Tibial nerve (tissue), 4 donors: ENCODE data around the gene DCN. TPM values are rescaled to one million over a fixed set of nuclear protein-coding genes. Genes with fewer than 3 reads are reported as not detected.

Experiments used
- DNase-seq, 2 donors: peaks; one replicate each; pipeline ENCODE4 v3.0.0-alpha.2; 2019; ENCODE audit warnings: low spot score in 2 of 2
- H3K27ac ChIP-seq, 4 donors: fragments of 200-600 bp; sonication (generic) in 3 of 4; one replicate each; pipeline ENCODE4 v1.5.1; 2017 to 2019; ENCODE audit warnings: mild to moderate bottlenecking in 1 of 4
- H3K27me3 ChIP-seq, 2 donors: fragments of 200-600 bp; sonication (generic) in 1 of 2; one replicate each; pipeline versions ENCODE4 v1.5.1 to v1.6.0; 2017 to 2019
- H3K36me3 ChIP-seq, 3 donors: fragments of 200-600 bp; sonication (generic); one replicate each; pipeline ENCODE4 v1.5.1; 2018 to 2019
- H3K4me1 ChIP-seq, 4 donors: fragments of 200-600 bp; sonication (generic) in 3 of 4; one replicate each; pipeline ENCODE4 v1.5.1; 2017 to 2019
- H3K4me3 ChIP-seq, 4 donors: fragments of 200-600 bp; sonication (generic) in 3 of 4; one replicate each; pipeline ENCODE4 v1.5.1; 2017 to 2019; ENCODE audit warnings: mild to moderate bottlenecking in 1 of 4, moderate library complexity in 1 of 4
- H3K9me3 ChIP-seq, 4 donors: fragments of 200-600 bp; sonication (generic) in 3 of 4; one replicate each; pipeline ENCODE4 v1.5.1; 2017 to 2019
- EP300 ChIP-seq, 2 donors: sonication (generic); formaldehyde crosslinking; IDR thresholded peaks; one replicate each; pipeline ENCODE4 v1.6.1; 2017; ENCODE audit warnings: antibody characterized with exemption in 2 of 2, mild to moderate bottlenecking in 1 of 2
- POLR2A ChIP-seq, 2 donors: fragments of 450-650 bp; IDR thresholded peaks; one replicate each; pipeline ENCODE4 v1.6.1; 2017; ENCODE audit warnings: antibody characterized with exemption in 2 of 2, mild to moderate bottlenecking in 2 of 2, moderate library complexity in 2 of 2
- WGBS, 2 donors: methylation state at CpG; one replicate each; pipeline ENCODE4 v1.1.5; 2018; 5-methylcytosine and 5-hydroxymethylcytosine counted together
- total RNA-seq, 4 donors: library from RNA; depleted of rRNA; stranded (reverse); fragments of >200 nt; gene quantifications; one replicate each; pipeline ENCODE4 v1.1.0, GENCODE V29; 2016
- TF ChIP-seq, protein P1 (sequence below), 5 experiments: fragments of 200-600 bp in 3 of 5; fragments of 450-650 bp in 2 of 5; sonication (generic) in 3 of 5; IDR thresholded peaks; one replicate each; pipeline ENCODE4 v1.5.1; 2016 to 2019; ENCODE audit warnings: antibody characterized with exemption in 5 of 5, mild to moderate bottlenecking in 3 of 5, moderate library complexity in 2 of 5

Gene DCN
- total RNA-seq, 4 donors from 2014 or later, result 1,578 to 4,304 (median 2,586) TPM

DNA sequence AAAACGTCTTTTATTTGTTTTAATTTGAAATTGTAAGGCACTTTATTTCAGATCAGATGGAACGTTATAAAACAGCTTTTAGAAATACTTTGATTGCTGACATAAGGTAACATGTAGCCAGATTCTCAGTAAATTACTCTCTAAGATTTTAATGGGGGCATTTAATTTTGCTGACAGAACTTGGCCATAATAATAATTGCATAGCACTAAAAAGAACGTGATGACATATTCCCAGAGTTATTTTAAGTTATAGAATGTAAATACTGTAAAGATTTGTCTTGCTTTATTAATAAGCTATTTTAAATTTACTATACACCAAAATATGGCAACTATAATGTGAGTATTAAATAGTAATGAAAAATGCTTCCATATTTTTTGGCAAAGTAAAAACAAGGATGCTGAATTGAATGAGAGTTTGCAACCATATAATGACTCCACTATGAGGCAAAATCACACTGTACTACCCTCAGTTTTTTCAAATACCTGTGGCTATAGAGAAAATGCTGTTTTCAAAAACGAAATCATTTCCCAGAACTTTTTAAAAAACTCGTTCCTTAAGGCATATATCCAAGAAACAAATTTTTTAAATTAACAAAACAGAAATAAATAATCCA, 72.2 kb downstream of the DCN start:
- Histone ChIP-seq H3K9me3 (no peaks in the 10 kb centered on the region), H3K27me3 (no peaks in the 10 kb centered on the region), H3K4me3 (peak overlapping the region in 3 of 4 donors; percentile 3 to 42 (median 11)), H3K4me1 (no peaks in the 10 kb centered on the region), H3K27ac (peak overlapping the region in 2 of 4 donors; percentile 7 to 64), H3K36me3 (no peaks in the 10 kb centered on the region)
- 54 to 55% methylated on average over 5 of the region's 5 CpGs for WGBS, 2 donors
- DNase-seq, result no peak
- TF ChIP-seq POLR2A (IDR thresholded peaks at IDR 0.05) (no peak), EP300 (IDR thresholded peaks at IDR 0.05) (no peak)
- TF ChIP-seq, protein P1, sequence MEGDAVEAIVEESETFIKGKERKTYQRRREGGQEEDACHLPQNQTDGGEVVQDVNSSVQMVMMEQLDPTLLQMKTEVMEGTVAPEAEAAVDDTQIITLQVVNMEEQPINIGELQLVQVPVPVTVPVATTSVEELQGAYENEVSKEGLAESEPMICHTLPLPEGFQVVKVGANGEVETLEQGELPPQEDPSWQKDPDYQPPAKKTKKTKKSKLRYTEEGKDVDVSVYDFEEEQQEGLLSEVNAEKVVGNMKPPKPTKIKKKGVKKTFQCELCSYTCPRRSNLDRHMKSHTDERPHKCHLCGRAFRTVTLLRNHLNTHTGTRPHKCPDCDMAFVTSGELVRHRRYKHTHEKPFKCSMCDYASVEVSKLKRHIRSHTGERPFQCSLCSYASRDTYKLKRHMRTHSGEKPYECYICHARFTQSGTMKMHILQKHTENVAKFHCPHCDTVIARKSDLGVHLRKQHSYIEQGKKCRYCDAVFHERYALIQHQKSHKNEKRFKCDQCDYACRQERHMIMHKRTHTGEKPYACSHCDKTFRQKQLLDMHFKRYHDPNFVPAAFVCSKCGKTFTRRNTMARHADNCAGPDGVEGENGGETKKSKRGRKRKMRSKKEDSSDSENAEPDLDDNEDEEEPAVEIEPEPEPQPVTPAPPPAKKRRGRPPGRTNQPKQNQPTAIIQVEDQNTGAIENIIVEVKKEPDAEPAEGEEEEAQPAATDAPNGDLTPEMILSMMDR (IDR thresholded peaks at IDR 0.05), result no peak

DNA sequence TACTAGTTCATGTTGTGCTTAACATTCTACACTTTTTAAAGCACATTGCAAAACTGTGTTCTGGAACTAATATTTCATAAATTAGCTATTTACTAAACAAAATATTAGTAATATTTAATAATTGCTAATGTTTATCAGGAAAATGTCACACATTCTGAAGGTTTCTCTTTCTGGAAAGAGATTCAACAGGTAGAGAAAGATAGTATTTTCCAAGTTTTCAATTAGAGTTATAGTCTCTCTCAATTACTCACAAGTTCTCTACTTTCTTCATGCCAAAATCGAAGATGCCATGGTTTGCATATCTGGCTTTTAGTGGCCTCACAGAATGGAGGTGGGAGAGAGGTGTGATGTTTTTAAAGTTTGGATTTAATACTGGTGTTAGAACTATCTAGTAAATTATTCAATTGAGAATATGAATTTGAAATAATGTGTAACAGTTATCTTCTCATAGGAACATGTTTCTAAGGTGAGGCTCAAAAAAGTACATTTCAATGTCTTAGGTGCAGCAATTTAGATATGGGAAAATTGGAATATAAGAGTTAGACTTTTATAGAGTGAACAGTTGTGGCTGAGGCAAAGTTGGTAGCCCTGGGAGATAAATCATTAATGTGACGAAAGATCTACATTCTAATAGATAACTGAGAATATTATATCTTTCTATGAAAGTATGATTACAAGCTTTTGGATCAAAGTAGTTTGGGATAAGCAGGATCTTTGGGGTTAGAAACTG, 72.9 kb downstream of the DCN start:
- Histone ChIP-seq H3K36me3 (no peaks in the 10 kb centered on the region), H3K27me3 (no peaks in the 10 kb centered on the region), H3K4me3 (peak overlapping the region in 2 of 4 donors; percentile 1 to 42), H3K27ac (peak overlapping the region in 2 of 4 donors; percentile 7 to 64), H3K9me3 (no peaks in the 10 kb centered on the region), H3K4me1 (no peaks in the 10 kb centered on the region)
- TF ChIP-seq EP300 (IDR thresholded peaks at IDR 0.05) (no peak), POLR2A (IDR thresholded peaks at IDR 0.05) (no peak)
- TF ChIP-seq, protein P1 (IDR thresholded peaks at IDR 0.05), result no peak
- no peak for DNase-seq
- WGBS, 2 donors, result 61 to 68% methylated on average over 2 of the region's 2 CpGs

DNA sequence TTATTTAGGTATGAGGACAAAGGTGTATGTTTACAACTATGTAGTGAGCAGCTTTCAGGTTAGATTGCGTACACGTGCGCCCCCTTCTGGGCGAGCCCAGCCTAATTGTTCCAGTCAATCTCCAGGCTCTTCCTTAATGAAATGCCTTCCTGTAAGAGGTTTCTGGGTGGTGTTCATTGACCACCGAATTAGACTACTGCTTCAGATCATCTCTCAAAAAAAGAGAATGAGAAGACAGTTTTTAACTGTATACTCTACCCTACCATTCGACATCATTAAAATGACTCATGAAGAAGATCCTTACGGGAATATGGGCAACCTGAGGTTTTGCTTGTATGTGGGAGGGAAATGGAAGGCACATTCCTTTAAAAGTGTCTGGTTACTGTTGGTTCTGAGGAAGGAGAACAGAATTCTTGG, 73.5 kb downstream of the DCN start:
- Histone ChIP-seq H3K4me1 (no peaks in the 10 kb centered on the region), H3K27ac (peak overlapping the region in 2 of 4 donors; percentile 7 to 64), H3K27me3 (no peaks in the 10 kb centered on the region), H3K36me3 (no peaks in the 10 kb centered on the region), H3K9me3 (no peaks in the 10 kb centered on the region), H3K4me3 (peak overlapping the region in 2 of 4 donors; percentile 1 to 42)
- TF ChIP-seq, protein P1 (IDR thresholded peaks at IDR 0.05), result peak; percentile 42 to 67 (median 45)
- TF ChIP-seq EP300 (IDR thresholded peaks at IDR 0.05), result peak in 1 of 2 donors; percentile 37
- no peak for TF ChIP-seq POLR2A (IDR thresholded peaks at IDR 0.05)
- peak; percentile 83 to 92 for DNase-seq
- 25 to 29% methylated on average over 7 of the region's 7 CpGs for WGBS, 2 donors

DNA sequence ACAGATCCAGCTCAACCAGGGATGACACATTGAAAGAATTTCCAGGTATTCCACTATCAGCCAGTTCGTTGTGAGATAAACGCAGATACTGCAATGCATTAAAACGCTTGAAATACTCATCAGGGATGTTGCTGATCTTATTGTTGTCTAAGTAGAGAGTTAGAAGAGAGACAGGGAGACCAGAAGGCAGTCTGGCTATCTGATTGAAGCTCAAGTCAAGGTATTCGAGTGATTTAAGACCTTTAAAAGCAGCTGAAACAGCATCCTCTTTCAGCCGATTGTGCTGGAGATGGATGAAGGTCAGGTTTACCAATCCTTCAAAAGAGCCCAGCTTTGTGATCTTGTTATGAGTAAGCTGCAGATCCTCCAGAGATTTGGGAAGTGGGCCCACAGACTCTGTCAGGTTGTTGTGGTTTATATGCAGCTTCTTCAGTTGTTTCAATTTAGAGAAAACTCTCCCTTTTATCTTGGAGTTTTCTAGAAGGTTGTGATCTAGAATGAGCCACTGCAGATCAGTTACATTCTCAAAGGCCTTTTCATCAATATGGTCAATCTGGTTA, 74.3 kb downstream of the DCN start:
- WGBS, 2 donors, result 75 to 77% methylated on average over 5 of the region's 5 CpGs
- peak overlapping the region in 1 of 4 donors; percentile 42 for H3K4me3 ChIP-seq

More for the DNA sequence above, 74.3 kb downstream of the DCN start:
- Histone ChIP-seq H3K36me3 (no peaks in the 10 kb centered on the region), H3K9me3 (no peaks in the 10 kb centered on the region), H3K27me3 (no peaks in the 10 kb centered on the region), H3K27ac (peak overlapping the region in 2 of 4 donors; percentile 10 to 64), H3K4me1 (no peaks in the 10 kb centered on the region)
- TF ChIP-seq POLR2A (IDR thresholded peaks at IDR 0.05) (no peak), EP300 (IDR thresholded peaks at IDR 0.05) (no peak)
- TF ChIP-seq, protein P1 (IDR thresholded peaks at IDR 0.05), result no peak
- no peak for DNase-seq
